IMR-90 (cell line): ENCODE measurements around the gene ACAD10. TPM values are rescaled to one million over a fixed set of nuclear protein-coding genes. Genes with fewer than 3 reads are reported as not detected.

Source experiments
- ATAC-seq: fragments of 200-7000 bp; cut with Tn5 transposase; 2 replicates; pipeline ENCODE4 v1.9.1; 2020; ENCODE audit warnings: low read depth, mild to moderate bottlenecking, moderate library complexity
- BruUV-seq: library from RNA; stranded (reverse); fragments of 400-500 nt; replicated peaks from 2 replicates; lab custom pipeline; 2021; lab: Mats Ljungman, UMichigan
- CTCF ChIA-PET: fragments of 300-600 bp; formaldehyde crosslinking; extraction: SDS; loops from one replicate; lab custom pipeline; 2021; ENCODE audit warnings: antibody characterized with exemption; lab: Yijun Ruan, JAX
- POLR2A ChIA-PET: fragments of 300-600 bp; sonication (Branson Sonifier 250); formaldehyde crosslinking; loops from one replicate; lab custom pipeline; 2022; ENCODE audit warnings: antibody characterized with exemption; ENCODE audit not compliant: unreplicated experiment; lab: Charles Lee
- DNase-seq: peaks from one replicate; pipeline ENCODE4 v3.0.0; 2013
- H2AFZ ChIP-seq: replicated peaks from 2 replicates; pipeline ENCODE3; 2013; ENCODE audit warnings: low read length, mild to moderate bottlenecking; ENCODE audit not compliant: poor library complexity
- H2AK5ac ChIP-seq: 2 replicates; pipeline ENCODE4 v1.6.1; 2013; ENCODE audit warnings: low read depth, low read length, inconsistent platforms
- H2AK9ac ChIP-seq: replicated peaks from 2 replicates; pipeline ENCODE3; 2013; ENCODE audit warnings: mild to moderate bottlenecking, low read depth, low read length, moderate library complexity; ENCODE audit not compliant: poor library complexity
- H2BK120ac ChIP-seq: 2 replicates; pipeline ENCODE4 v1.6.1; 2013; ENCODE audit warnings: low read depth, low read length, inconsistent platforms
- H2BK15ac ChIP-seq: 3 replicates; pipeline ENCODE4 v1.6.1; 2013; ENCODE audit warnings: low read depth, low read length, inconsistent platforms
- H2BK20ac ChIP-seq: 2 replicates; pipeline ENCODE4 v1.6.1; 2013; ENCODE audit warnings: low read depth, mild to moderate bottlenecking, inconsistent platforms, low read length, moderate library complexity
- H2BK5ac ChIP-seq: 2 replicates; pipeline ENCODE4 v1.6.1; 2013; ENCODE audit warnings: mild to moderate bottlenecking, low read depth, low read length, inconsistent platforms; ENCODE audit not compliant: poor library complexity, severe bottlenecking
- H3K14ac ChIP-seq: replicated peaks from 2 replicates; pipeline ENCODE4 v1.6.1; 2013; ENCODE audit warnings: low read depth, low read length, inconsistent platforms
- H3K18ac ChIP-seq: 2 replicates; pipeline ENCODE4 v1.6.1; 2013; ENCODE audit warnings: low read depth, low read length, control low read depth
- H3K23ac ChIP-seq: 2 replicates; pipeline ENCODE4 v1.6.1; 2013; ENCODE audit warnings: low read depth, low read length, inconsistent platforms
- H3K27ac ChIP-seq: 2 replicates; pipeline ENCODE4 v1.5.1; 2013; ENCODE audit warnings: mild to moderate bottlenecking, control low read depth, low read length; ENCODE audit not compliant: insufficient read depth
- H3K27me3 ChIP-seq: 2 replicates; pipeline ENCODE4 v1.6.1; 2013; ENCODE audit warnings: low read length; ENCODE audit not compliant: control insufficient read depth, insufficient read depth
- H3K36me3 ChIP-seq: 2 replicates; pipeline ENCODE4 v1.6.1; 2013; ENCODE audit warnings: low read length, mixed read lengths; ENCODE audit not compliant: control insufficient read depth, insufficient read depth
- H3K4ac ChIP-seq: 2 replicates; pipeline ENCODE4 v1.6.1; 2013; ENCODE audit warnings: low read depth, low read length, inconsistent platforms
- H3K4me1 ChIP-seq: 2 replicates; pipeline ENCODE4 v1.6.1; 2013; ENCODE audit warnings: low read length, mixed read lengths; ENCODE audit not compliant: control insufficient read depth, insufficient read depth
- H3K4me2 ChIP-seq: 2 replicates; pipeline ENCODE4 v1.6.1; 2013; ENCODE audit warnings: low read depth, mild to moderate bottlenecking, control low read depth, low read length, moderate library complexity
- H3K4me3 ChIP-seq: 2 replicates; pipeline ENCODE4 v1.5.1; 2013; ENCODE audit warnings: low read depth, mild to moderate bottlenecking, control low read depth, low read length, moderate library complexity; ENCODE audit not compliant: insufficient read depth
- H3K56ac ChIP-seq: 2 replicates; pipeline ENCODE4 v1.6.1; 2013; ENCODE audit warnings: low read length, inconsistent platforms; ENCODE audit not compliant: insufficient read depth; ENCODE audit errors: extremely low read depth
- H3K79me1 ChIP-seq, 2 experiments: 2 replicates each; pipeline ENCODE4 v1.6.1; 2013; ENCODE audit warnings: low read length in 2 of 2, inconsistent platforms in 1 of 2, low read depth in 1 of 2
- H3K9ac ChIP-seq: 2 replicates; pipeline ENCODE4 v1.6.1; 2013; ENCODE audit warnings: low read depth, low read length, control low read depth
- H3K9me1 ChIP-seq: 2 replicates; pipeline ENCODE4 v1.6.1; 2013; ENCODE audit warnings: low read length, inconsistent platforms; ENCODE audit not compliant: insufficient read depth
- H3K9me3 ChIP-seq: 2 replicates; pipeline ENCODE4 v1.6.1; 2013; ENCODE audit warnings: low read length; ENCODE audit not compliant: control insufficient read depth, insufficient read depth
- H4K20me1 ChIP-seq: 2 replicates; pipeline ENCODE4 v1.6.1; 2013; ENCODE audit warnings: low read length, inconsistent platforms; ENCODE audit not compliant: insufficient read depth
- H4K5ac ChIP-seq: 2 replicates; pipeline ENCODE4 v1.6.1; 2013; ENCODE audit warnings: mild to moderate bottlenecking, low read depth, low read length, control low read depth
- H4K8ac ChIP-seq, 2 experiments: 2 replicates each; pipeline ENCODE4 v1.6.1; 2013; ENCODE audit warnings: low read depth in 2 of 2, low read length in 2 of 2, control low read depth in 1 of 2, inconsistent platforms in 1 of 2
- H4K91ac ChIP-seq: 2 replicates; pipeline ENCODE4 v1.6.1; 2013; ENCODE audit warnings: low read depth, low read length, inconsistent platforms; ENCODE audit not compliant: insufficient read depth
- CEBPB ChIP-seq: IDR thresholded peaks from 2 replicates; pipeline ENCODE4 v1.6.1; 2012; ENCODE audit warnings: low read depth, low read length, improper control_type of control experiment
- CHD1 ChIP-seq: IDR thresholded peaks from 2 replicates; pipeline ENCODE4 v1.6.1; 2012; ENCODE audit warnings: low read depth, low read length, improper control_type of control experiment
- FOS ChIP-seq: fragments of 150-350 bp; IDR thresholded peaks from 2 replicates; pipeline ENCODE4 v1.6.1; 2016; ENCODE audit warnings: low read depth, low read length
- MAFK ChIP-seq: IDR thresholded peaks from 2 replicates; pipeline ENCODE4 v1.6.1; 2012; ENCODE audit warnings: low read depth, low read length, improper control_type of control experiment
- MAZ ChIP-seq: IDR thresholded peaks from 2 replicates; pipeline ENCODE4 v1.6.1; 2012; ENCODE audit warnings: low read depth, mild to moderate bottlenecking, low read length, improper control_type of control experiment, moderate library complexity, borderline replicate concordance
- MXI1 ChIP-seq: IDR thresholded peaks from 2 replicates; pipeline ENCODE4 v1.6.1; 2012; ENCODE audit warnings: low read depth, mild to moderate bottlenecking, low read length, moderate library complexity, borderline replicate concordance
- NFE2L2 ChIP-seq: fragments of 150-350 bp; IDR thresholded peaks from 2 replicates; pipeline ENCODE4 v1.6.1; 2016; ENCODE audit warnings: low read depth, mild to moderate bottlenecking, low read length
- POLR2A ChIP-seq: IDR thresholded peaks from 2 replicates; pipeline ENCODE4 v1.6.1; 2012; ENCODE audit warnings: mild to moderate bottlenecking, low read depth, low read length
- RCOR1 ChIP-seq: IDR thresholded peaks from 2 replicates; pipeline ENCODE4 v1.6.1; 2012; ENCODE audit warnings: mild to moderate bottlenecking, low read length, improper control_type of control experiment; ENCODE audit not compliant: insufficient replicate concordance
- RFX5 ChIP-seq: IDR thresholded peaks from 2 replicates; pipeline ENCODE4 v1.8.0; 2012; ENCODE audit warnings: low read depth, mild to moderate bottlenecking, low read length, moderate library complexity
- SMC3 ChIP-seq: fragments of 150-350 bp; IDR thresholded peaks from 2 replicates; pipeline ENCODE4 v1.6.1; 2016; ENCODE audit warnings: low read depth, mild to moderate bottlenecking, antibody characterized with exemption, low read length, moderate library complexity
- WGBS, 2 experiments: methylation state at CpG; one replicate each; pipeline versions ENCODE4 v1.1.5 to v1.1.7; 2013; ENCODE audit warnings: missing lambda C conversion rate in 2 of 2; ENCODE audit not compliant: insufficient read length in 1 of 2; ENCODE audit errors: extremely low coverage in 2 of 2; 5-methylcytosine and 5-hydroxymethylcytosine counted together
- dilution Hi-C: fragments of 300-500 bp; cut with HindIII; formaldehyde crosslinking; loops from one replicate; pipeline ENCODE4 v1.14.3; 2018; ENCODE audit warnings: low sequenced_read_pairs; ENCODE audit not compliant: unreplicated experiment
- in situ Hi-C: fragments of 300-500 bp; cut with MboI; formaldehyde crosslinking; loops from 3 replicates; pipeline ENCODE4 v1.14.3; 2019; ENCODE audit warnings: low sequenced_read_pairs, inconsistent platforms, mixed read lengths
- intact Hi-C: fragments of 100-400 bp; cut with micrococcal nuclease; formaldehyde crosslinking; loops from 2 replicates; pipeline ENCODE4 v1.10.0; 2022
- polyA plus RNA-seq, 3 experiments: library from polyadenylated mRNA; depleted of rRNA; stranded (reverse); fragments of >200 nt; gene quantifications; 2 replicates each; pipeline ENCODE4 v1.2.3, GENCODE V29; 2012; ENCODE audit warnings: low replicate concordance in 1 of 3
- total RNA-seq: library from RNA; depleted of rRNA; stranded (reverse); fragments of >200 nt; gene quantifications from 2 replicates; pipeline ENCODE4 v1.2.3, GENCODE V29; 2012
- TF ChIP-seq, protein P1 (sequence below): conservative IDR thresholded peaks from 2 replicates; pipeline ENCODE4 v1.5.1; 2012; ENCODE audit warnings: mild to moderate bottlenecking, low read depth, low read length, improper control_type of control experiment

The ACAD10 gene
- total and polyA plus RNA-seq, 2 of the 4 experiments (the other 2 are of a cell fraction) = 12.4 to 21.0 TPM

DNA sequence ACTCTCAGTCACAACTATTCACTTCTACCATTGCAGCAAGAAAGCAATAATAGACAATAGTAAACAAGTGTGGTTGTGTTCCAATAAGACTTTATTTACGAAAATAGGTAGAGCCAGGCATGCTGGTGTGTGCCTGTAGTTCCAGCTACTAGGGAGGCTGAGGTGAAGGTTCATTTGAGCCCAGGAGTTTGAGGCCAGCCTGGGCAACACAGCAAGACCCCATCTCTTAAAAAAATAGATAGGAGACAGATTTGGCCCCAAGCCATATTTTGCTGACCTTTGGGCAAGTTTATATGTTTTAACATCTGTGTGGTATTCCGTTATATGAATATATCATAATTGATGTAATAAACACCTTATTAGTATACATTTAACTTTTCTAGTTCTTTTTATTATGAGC lies 14.1 kb downstream of the ACAD10 start:
- WGBS, 2 experiments = no CpG with 5 or more reads among the region's 2 CpGs
- ChIA-PET CTCF (interaction anchor here (0.6 to 0.7 kb wide), 2 partner anchors 9 to 401 kb away, joined by 3 read pairs; no protein-coding TSS in a partner anchor), POLR2A (no interaction called here)
- intact Hi-C loops (no loop called here), dilution Hi-C loops (no loop called here), in situ Hi-C loops (no loop called here)
- Histone ChIP-seq H3K56ac (no peak overlapping the region), H3K23ac (no peak overlapping the region), H3K14ac (no peak overlapping the region), H4K91ac (no peak overlapping the region), H3K4me1 (no peaks in the 10 kb centered on the region), H2BK20ac (no peak overlapping the region), H3K9ac (no peak overlapping the region), H3K9me3 (no peaks in the 10 kb centered on the region), H2BK120ac (no peak overlapping the region), H2AK9ac (no peak overlapping the region), H3K79me1 (0 out of 4 replicates have a peak, but pooled peaks cover 0 to 3% of the 10 kb centered on the region in 2 experiments), H4K20me1 (no peaks in the 10 kb centered on the region; the same call in 1 of the 2 replicates), H3K18ac (no peak overlapping the region), H3K9me1 (no peaks in the 10 kb centered on the region), H2BK5ac (no peak overlapping the region), H3K27ac (no peak overlapping the region), H3K36me3 (peaks cover 41% of the 10 kb centered on the region), H4K8ac (no peak overlapping the region), H2AFZ (no peak overlapping the region), H3K27me3 (no peaks in the 10 kb centered on the region), H3K4ac (no peak overlapping the region), H3K4me3 (no peak overlapping the region), H4K5ac (no peak overlapping the region), H3K4me2 (no peak overlapping the region), H2AK5ac (no peak overlapping the region), H2BK15ac (no peak overlapping the region)
- no peak for TF ChIP-seq POLR2A
- no peak for TF ChIP-seq RFX5
- no peak for TF ChIP-seq SMC3
- TF ChIP-seq CHD1 = no peak
- TF ChIP-seq RCOR1 = no peak
- no peak for TF ChIP-seq FOS
- TF ChIP-seq MAZ = no peak
- no peak for TF ChIP-seq MAFK
- TF ChIP-seq CEBPB = no peak
- TF ChIP-seq, protein P1, sequence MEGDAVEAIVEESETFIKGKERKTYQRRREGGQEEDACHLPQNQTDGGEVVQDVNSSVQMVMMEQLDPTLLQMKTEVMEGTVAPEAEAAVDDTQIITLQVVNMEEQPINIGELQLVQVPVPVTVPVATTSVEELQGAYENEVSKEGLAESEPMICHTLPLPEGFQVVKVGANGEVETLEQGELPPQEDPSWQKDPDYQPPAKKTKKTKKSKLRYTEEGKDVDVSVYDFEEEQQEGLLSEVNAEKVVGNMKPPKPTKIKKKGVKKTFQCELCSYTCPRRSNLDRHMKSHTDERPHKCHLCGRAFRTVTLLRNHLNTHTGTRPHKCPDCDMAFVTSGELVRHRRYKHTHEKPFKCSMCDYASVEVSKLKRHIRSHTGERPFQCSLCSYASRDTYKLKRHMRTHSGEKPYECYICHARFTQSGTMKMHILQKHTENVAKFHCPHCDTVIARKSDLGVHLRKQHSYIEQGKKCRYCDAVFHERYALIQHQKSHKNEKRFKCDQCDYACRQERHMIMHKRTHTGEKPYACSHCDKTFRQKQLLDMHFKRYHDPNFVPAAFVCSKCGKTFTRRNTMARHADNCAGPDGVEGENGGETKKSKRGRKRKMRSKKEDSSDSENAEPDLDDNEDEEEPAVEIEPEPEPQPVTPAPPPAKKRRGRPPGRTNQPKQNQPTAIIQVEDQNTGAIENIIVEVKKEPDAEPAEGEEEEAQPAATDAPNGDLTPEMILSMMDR = no peak
- TF ChIP-seq MXI1 = no peak
- no peak for TF ChIP-seq NFE2L2
- BruUV-seq = no TSS peak
- DNase-seq (no peak), ATAC-seq (no peak)
